ENCODE measurements around the gene KIF11.

The KIF11 gene

GRCh38 chr10:92591550-92592022 lies 1.3 kb upstream of the KIF11 start:
- peak; percentile 96 to 98 (median 98) for DNase-seq

- peak; percentile 10 to 48 (median 36) for DNase-seq
Observed at GRCh38 chr10:92593619-92594588, 974 bp downstream of the KIF11 start.

GRCh38 chr10:92595505-92595904 lies 2.6 kb downstream of the KIF11 start:
- no peak for DNase-seq

- no peak for DNase-seq
Observed at GRCh38 chr10:92598321-92598720, 5.4 kb downstream of the KIF11 start.

- DNase-seq: no peak
Observed at GRCh38 chr10:92604841-92605240, 11.9 kb downstream of the KIF11 start.

GRCh38 chr10:92615515-92615914 lies 22.6 kb downstream of the KIF11 start:
- no peak for DNase-seq

GRCh38 chr10:92619368-92619767 lies 26.4 kb downstream of the KIF11 start:
- DNase-seq: no peak

- DNase-seq: peak in 3 of 4 experiments; percentile 4 to 6 (median 6)
Observed at GRCh38 chr10:92627845-92628480, 35.0 kb downstream of the KIF11 start.

GRCh38 chr10:92629945-92630344 lies 37.0 kb downstream of the KIF11 start:
- DNase-seq: no peak

GRCh38 chr10:92638037-92638436 lies 45.1 kb downstream of the KIF11 start:
- no peak for DNase-seq

- no peak for DNase-seq
Observed at GRCh38 chr10:92640107-92640506, 47.2 kb downstream of the KIF11 start.

GRCh38 chr10:92641492-92641891 lies 48.6 kb downstream of the KIF11 start:
- no peak for DNase-seq

- DNase-seq: peak; percentile 24 to 74 (median 48)
Observed at GRCh38 chr10:92644921-92645320, 52.0 kb downstream of the KIF11 start.

GRCh38 chr10:92650864-92651263 lies 57.9 kb downstream of the KIF11 start:
- DNase-seq: peak; percentile 5 to 30 (median 20)

- DNase-seq: no peak
Observed at GRCh38 chr10:92655426-92655825, 62.5 kb downstream of the KIF11 start.

- no peak for DNase-seq
Observed at GRCh38 chr10:92656266-92656961, 63.5 kb downstream of the KIF11 start.

GRCh38 chr10:92657024-92657423 lies 64.1 kb downstream of the KIF11 start:
- DNase-seq: no peak

- DNase-seq: no peak
Observed at GRCh38 chr10:92662848-92663247, 69.9 kb downstream of the KIF11 start.

GRCh38 chr10:92664322-92664721 lies 71.4 kb downstream of the KIF11 start:
- no peak for DNase-seq

GRCh38 chr10:92667078-92667477 lies 74.1 kb downstream of the KIF11 start:
- no peak for DNase-seq

- DNase-seq: no peak
Observed at GRCh38 chr10:92677708-92678107, 84.8 kb downstream of the KIF11 start.

GRCh38 chr10:92678206-92678605 lies 85.3 kb downstream of the KIF11 start:
- no peak for DNase-seq

GRCh38 chr10:92681306-92681834 lies 88.4 kb downstream of the KIF11 start:
- no peak for DNase-seq
